T follicular helper cell (primary cell): ENCODE data around the gene FAM131B.

Source experiments
- DNase-seq: peaks from one replicate; pipeline ENCODE4 v3.0.0-alpha.2; 2020; ENCODE audit warnings: low read depth

FAM131B gene

DNA sequence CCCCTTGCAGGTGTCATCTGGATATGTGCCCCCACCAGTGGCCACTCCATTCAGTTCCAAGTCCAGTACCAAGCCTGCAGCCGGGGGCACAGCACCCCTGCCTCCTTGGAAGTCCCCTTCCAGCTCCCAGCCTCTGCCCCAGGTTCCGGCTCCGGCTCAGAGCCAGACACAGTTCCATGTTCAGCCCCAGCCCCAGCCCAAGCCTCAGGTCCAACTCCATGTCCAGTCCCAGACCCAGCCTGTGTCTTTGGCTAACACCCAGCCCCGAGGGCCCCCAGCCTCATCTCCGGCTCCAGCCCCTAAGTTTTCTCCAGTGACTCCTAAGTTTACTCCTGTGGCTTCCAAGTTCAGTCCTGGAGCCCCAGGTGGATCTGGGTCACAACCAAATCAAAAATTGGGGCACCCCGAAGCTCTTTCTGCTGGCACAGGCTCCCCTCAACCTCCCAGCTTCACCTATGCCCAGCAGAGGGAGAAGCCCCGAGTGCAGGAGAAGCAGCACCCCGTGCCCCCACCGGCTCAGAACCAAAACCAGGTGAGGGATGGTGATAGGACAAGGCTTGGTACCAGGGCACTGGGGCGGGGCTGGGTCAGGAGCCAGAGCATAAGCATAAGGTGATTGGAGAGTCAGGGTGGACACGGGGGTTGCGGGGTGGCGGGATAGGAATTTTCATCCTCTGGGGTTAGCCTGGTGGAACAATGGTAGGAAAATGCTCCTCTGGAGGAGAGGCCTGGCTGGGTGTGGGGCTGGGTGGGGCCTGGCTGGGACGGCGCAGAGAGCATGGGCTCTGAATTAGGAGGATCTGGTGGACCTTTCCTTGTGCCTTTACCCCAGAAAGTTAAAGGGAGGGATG lies 20.5 kb upstream of the FAM131B start:
- DNase-seq, result no peak

DNA sequence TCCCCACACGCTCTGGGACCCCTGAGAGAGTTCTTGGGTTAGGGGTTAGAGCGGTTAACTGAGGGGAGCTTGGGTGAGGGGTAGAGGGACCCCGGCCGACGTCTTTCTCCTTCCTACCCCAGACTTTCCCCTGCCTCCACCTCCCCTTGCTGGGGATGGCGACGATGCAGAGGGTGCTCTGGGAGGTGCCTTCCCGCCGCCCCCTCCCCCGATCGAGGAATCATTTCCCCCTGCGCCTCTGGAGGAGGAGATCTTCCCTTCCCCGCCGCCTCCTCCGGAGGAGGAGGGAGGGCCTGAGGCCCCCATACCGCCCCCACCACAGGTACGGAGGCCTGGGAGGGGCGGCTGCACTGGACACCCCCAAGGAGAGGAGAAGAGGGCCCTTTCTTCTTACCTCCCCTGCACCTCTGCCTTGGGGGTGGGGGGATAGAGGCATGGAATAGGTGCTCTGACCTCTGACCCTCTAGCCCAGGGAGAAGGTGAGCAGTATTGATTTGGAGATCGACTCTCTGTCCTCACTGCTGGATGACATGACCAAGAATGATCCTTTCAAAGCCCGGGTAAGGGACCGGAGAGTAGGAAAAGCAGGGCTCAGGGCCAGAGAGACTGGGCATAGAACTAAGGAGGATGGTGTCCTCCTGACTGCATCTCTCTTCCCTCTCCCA lies 19.7 kb upstream of the FAM131B start:
- DNase-seq, result no peak

DNA sequence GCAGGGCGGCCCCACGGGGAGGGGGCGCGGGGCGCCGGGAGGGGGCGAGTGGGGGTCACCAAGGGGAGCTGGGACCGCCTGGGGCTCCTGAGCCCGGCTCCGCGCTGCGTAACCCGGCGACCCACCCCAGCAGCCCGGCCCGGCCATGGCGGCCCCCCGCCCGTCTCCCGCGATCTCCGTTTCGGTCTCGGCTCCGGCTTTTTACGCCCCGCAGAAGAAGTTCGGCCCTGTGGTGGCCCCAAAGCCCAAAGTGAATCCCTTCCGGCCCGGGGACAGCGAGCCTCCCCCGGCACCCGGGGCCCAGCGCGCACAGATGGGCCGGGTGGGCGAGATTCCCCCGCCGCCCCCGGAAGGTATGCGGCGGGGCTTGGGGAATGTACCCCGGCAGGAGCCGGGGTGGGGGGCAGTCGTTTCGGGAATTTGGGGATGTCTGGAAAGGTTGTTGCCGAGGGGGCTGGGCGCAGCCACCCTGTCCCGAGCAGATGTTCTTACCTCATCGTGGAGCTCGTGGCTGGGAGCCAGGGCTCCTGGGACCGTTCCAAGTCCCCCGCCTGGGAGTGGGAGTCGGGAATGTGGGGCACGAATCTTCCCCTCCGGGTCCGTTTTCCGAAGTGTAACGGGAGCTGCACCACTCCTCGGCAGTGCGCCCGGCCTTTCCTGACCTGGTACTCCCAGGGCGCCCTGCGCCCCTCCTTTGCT lies 19.1 kb upstream of the FAM131B start:
- DNase-seq, result no peak

DNA sequence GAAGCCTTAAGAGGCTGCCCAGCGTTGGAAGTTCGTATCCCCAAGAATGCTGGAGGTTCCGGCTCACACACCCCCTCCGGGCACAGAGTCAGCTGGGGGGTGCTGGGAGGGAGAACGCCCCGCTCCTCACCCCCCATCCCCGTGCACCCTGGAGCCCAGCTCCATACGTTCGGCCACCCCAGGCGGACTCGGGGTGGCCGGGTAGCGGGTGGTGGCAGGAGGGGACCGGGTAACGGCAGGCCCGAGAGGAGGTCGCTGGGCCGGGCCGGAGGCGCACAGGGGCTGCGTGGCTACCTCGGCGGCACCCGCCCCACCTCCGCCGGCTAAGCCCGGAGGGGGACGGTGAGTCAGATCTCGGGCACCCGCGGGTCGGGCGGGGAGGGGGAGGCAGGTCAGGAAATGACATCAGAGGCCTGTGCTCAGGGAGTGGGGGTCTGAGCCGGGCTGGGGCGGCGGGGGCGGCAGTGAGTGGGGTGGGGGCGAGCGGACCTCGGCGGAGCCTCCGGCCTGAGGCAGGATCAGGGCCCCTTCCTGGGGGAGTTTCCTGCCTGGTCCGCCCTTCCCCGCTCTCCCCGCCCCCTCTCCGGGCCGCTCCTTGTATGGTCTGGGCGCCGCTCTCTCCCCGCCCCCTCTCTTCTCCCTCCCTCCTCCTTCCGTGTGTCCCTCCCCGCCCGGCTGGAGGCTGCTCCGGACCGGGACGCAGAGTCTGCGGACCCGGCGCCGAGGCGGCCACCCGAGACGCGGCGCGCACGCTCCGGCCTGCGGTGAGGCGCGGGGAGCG lies 18.3 kb upstream of the FAM131B start, which contains the start of gene ZYX:
TSS of gene ZYX (plus strand) at position 700 of the 781 bp plus-strand sequence. CDS start 227 bp downstream, outside the sequence.
- DNase-seq, result peak; percentile 80

DNA sequence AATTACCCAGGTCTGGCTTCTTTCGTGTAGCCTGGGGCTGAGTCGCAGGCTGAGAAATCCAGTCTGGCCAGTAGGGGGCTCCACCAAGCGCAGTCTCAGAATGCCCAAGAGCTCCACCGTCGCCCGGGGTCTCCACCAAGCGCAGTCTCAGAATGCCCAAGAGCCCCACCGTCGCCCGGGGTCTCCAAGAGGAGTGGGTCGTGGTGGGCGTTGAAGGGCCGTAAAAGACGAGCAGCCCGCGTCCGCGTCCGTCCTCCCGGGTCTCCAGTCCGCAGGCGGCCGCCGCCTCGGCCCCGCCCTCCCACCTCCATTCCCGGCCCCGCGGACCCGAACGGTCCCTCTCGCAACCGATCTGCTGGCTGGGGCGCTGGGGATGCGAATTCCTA lies 17.7 kb upstream of the FAM131B start:
- DNase-seq, result peak; percentile 81

DNA sequence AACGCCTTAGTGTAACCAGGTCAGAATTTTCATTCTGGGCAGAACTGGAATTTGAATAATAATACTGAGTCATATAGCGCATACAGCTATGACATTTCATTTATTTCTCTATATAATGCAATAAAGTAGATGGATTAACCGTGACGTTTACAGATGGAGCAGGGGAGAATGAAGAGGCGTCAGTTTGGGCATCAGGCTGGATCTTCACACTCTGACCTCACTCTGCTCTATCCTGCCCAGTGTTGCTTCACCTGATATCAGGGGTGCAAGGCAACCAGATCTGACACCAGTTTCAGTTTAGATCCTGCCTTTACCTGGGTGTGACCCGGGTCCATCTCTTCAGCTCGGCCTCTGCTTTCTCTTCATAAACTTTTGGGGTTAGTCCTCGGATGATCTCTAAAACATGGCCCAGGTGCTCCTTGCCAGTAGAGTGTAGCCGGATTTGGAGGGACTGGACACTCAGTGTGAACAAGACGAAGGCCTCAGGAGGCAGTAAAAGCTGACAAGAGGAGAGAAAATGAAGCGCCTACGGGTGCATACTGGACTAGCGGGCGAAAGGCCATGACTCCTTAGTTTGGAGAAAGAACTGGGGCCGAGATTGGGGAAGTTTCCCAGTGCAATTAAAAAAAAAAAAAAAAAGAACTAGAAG lies 17.2 kb upstream of the FAM131B start:
- no peak for DNase-seq

DNA sequence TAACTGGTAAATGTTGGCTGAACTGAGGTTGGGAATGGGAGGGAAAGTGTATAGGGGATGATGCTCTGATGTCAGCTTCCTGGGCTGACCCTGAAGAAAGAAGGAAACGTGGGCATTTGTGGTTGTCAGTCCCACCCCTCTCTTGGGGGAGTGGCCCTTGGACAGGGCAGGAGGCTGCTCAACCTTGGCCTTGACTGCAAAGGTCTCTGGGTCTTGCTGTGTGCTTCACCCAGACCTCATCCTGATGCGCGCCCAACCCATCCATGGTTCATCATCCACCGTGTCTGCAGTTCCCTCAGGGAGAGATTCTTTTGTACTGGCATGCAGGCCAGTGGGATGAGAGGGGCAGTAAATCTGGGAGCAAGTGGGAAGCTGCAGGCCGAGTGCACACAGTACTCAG lies 13.9 kb upstream of the FAM131B start:
- DNase-seq, result no peak

DNA sequence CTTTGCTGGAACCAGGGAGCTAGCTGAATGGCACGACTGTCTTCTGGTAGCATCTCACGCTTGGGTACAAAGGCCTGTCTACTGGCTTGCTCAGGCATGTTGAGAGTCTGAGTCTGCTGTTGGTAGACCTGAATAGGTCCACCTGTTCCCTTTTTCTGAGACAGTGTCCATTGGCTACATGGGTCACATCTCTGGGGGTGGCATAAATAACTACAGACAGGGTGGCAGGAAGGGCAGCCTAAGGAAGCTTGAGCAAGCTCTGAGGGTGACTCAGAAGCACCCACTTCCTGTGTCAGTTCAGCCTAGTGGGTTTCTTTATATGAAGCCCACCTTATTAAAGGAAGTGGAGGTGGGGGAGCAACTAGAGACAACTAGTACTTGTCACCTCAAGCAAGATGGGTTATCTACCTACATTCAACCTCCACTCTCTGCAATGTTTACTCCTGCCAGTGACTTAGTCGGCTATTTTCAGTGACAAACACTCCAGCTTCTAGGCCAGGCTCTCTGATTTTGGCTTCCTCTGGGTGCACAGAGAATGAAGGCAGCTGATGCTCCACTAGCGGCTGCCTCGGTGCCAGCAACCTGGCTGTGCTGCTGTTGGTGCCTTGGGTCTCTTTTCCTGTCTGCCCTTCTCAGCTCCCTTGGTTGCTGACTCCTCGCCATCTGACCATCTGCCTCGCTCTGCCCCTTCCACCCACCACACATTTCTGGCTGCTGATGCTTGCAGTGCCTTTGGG lies 13.0 kb upstream of the FAM131B start:
- no peak for DNase-seq

DNA sequence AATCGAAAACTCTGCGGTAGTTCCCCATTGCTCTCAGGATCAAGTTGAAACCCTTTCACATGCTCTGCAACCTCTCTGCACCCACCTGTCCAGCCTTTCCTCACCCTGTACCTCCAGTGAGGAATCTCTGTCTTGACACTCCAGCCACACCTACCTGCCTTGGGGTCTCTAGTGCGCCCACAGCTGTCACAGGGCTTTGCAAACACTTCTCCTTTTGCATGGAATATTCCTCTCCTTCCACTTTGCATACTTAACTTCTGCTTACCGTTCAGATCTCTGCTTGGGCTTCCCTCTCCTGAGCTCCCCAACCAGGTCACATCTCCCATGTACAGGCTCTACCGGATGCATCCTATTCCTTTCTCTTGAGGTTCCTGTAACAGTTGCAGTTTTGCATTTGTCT lies 12.0 kb upstream of the FAM131B start:
- no peak for DNase-seq

DNA sequence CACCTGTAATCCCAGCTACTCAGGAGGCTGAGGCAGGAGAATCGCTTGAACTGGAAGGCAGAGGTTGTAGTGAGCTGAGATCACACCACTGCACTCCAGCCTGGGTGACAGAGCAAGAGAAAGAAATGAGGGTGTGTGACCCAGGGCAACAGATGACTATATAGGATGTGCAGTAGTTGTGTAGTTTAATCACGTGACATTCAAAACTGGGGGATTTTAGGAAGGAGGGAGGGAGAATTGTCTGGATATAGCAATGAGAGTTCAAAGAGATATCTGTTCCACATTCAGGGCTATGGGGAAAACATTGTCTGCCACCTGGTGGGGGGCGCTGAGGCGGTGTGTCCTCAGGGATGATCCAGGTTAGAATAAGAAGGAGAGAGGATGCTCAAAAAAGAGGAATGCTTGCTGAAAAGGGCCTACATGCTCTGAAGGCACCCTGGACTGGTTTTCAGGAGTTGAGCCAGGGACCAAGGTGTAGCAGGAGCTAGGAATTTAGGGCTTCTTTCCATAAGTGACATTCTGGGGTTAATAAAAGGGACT lies 10.8 kb upstream of the FAM131B start:
- no peak for DNase-seq

DNA sequence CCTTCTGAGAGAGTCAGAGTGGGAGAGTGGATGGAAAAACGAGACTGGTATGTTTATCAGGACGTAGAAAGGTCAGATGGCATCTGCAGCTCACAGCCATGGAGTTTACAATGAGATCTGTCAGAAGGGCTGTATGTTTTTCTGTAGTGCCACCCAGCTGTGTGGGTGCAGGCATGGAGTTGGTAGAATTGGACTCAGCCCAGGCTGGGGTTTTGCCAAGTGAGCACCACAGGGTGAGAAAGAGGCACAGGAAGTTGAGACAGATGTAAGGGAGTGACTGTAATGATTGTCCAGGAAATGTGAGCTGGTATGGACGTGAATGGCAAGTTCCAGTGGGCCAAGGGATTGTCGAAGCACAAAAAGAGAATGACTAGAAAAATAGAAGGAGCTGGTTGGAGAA lies 9.6 kb upstream of the FAM131B start:
- DNase-seq, result peak; percentile 32

DNA sequence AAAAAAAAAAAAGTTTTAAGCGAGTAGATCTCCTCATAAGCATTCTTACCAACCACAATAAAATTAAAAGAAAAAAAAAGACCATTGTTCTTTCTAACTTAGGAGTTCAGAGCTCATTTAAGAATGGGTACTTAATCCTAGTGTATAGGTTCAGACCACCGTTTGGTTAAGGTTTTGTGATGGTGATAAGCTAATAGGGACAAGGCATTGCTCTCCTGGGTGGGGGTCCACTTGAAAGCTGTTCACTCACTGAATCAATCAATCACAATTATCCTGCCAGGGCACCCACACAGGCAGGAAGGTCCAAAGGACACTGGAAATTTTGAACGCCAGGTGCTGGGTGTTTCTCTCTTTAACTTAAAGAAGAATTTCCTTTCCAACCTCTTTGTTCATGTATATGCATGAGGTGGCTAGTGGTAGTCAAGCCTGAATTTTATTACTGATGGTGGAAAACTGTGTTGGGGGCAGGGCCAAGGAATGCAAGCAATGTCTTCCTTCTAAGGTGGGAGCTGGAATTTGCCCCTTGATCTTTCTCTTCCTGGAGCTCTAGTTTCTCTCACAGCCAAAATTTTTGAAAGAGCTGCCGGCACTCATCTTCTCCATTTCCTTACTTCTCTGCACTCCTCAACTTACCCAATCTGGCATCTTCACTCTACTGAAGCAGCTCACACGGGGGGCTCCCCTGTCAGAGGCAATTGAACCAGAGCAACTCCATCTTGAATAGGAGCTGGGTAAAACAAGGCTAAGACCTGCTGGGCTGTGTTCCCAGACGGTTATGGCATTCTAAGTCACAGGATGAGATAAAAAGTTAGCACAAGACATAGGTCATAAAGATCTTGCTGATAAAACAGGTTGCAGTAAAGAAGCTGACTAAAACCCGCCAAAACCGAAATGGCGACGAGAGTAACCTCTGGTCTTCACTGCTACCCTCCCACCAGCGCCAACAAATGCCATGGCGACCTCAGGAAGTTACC lies 7.5 kb upstream of the FAM131B start:
- no peak for DNase-seq

DNA sequence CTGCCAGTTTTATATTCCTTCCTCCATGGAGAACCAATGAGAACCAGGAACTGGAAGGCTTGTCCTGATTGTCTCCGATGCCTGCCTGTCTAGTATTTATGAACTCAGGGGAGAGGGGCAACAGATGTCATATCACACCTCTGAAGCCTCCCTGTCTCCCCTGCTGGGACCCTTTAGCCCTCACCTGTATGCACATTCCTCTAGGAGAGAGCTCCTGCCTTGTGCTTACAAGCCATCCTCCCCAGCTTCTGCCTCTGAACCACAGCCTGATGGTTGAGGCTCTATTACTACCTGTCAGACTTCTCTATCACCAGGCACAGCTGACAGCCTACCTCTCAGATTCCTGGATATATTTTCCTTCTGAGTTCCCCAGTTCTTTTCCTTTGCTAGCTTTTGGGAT lies 5.9 kb upstream of the FAM131B start:
- no peak for DNase-seq

DNA sequence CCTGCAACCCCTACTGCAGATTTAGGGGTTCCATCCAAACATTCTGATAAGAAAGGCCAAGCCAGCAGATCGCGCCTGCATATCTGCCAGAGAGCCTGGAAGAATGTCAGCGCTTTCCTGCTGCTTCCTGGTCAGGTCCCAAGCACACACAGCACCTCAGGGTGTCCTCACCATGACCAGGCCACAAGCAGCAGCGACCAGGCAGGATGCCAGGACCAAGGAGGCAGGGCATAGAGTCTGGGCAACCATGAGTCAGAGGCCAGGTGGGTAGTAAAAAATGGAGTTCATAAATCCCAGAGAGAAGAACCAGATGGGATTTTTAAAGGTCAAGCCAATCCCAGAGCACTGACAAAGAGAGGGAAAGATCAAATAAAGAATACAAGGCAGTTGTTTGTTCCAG lies 5.5 kb upstream of the FAM131B start:
- DNase-seq, result no peak

DNA sequence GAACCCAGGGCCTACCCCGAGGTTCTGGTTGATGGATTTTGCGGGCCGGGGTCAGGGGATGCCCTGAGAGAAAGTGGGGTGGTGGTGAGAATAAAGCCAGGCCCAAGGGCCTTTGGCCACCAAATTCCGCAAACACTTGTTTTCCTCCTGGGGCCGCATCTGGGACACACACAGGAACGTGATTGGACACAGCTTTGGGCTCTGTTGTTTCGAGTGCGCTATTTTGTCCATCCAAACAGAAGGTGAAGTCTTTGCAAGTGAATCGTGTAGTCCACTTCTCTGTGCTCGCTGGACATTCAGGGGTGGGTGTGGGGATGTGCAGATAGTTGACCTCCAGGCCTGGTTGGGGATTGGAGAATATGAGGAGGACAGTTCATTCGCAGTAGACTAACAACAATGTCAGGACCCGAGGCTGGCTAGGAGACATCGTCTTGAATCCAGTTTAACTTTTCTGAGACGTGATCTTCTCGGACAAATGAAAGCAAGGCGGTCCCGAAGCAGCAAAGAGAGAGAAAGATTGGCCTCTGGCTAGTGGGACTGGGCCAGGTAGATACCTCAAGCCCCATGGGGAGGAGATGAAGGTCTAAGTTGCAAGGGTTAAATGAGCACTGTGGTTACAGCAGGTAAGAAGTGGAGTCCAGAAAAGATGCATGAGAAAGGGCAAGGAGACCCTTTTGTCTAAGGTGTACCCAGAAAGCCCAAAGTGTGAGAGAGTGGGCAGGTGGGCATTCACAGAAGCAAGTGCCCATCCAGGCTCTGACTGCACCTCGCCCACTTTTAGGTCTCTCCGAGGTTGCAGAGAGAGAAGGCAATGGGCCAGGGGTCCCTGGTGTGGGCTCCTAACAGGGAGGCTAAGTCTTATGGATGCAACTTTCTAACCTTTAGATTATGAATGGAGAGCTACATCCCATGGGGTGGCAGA lies 764 bp upstream of the FAM131B start:
- DNase-seq, result no peak

DNA sequence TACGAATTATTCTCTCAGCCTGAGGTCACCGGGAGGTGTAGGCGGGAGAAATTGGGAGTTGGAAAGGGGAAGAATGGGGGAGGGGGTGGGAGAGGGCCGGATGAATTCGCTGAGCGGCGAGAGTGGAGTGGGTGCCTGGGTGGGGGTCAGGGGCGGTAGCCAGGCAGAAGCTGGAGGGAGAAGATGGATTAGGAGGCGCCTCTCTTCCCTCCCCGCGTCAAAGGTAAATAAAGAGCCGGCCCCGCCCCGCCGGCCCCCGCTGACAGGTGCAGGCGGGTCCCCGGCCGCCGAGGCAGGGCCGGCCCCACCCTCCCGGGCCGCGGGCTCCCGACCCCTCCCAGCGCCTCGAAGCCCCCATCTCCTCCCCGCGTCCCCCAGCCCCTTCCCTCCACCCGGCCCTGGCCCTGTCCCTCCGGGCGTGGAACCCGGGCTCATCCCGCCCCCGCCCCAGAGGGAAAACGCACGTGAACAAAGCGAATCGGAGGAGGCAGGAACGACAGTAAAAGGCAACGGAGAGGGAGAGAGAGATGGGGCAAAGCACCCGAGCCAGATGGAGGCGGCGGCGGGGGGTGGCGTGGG lies 872 bp downstream of the FAM131B start:
- no peak for DNase-seq

DNA sequence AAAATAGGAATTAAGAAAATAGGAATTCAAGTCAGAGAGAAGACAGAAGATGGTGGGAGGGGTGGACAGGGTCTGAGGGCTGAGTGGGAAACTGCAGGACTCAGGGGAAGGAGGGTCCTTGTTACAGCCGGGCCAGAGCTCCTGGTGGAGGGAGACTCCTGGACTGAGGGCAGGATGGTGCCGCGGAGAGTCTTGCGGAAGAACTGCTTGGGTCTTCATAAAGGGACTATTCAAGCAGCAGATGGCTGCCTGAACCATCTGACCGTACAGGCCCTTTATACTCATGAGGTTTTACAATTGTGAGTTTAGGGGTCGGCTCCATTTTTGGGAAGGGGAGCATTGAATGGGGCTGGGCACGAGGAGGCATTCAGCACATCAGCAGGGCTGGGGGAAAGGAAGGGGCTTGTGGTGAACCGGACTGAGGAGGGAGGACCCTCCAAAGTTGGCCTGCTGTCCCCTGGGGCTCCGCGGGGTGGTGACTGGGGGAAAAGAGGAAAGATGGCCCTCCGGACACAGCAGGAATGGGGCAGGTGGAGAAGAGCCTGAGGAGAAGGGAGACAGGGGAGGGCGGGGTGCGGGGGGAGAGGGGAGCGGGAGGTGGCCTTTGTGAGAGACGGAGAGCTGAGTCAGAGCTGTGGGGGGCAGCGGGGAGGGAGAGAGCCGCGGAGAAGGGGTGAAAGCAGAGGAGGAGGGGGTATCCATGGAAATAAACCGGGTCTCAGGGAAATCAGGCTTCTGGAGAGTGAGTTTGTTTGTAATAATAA lies 1.5 kb downstream of the FAM131B start:
- DNase-seq, result no peak
